HUES64 (cell line): ENCODE data around the gene IFI16.

Experiments
- H3K27ac ChIP-seq: 2 replicates; pipeline ENCODE4 v1.7.0; 2013; ENCODE audit warnings: low read depth, low read length, inconsistent platforms
- H3K27me3 ChIP-seq: 2 replicates; pipeline ENCODE4 v1.6.1; 2013; ENCODE audit warnings: mild to moderate bottlenecking, low read length; ENCODE audit not compliant: insufficient read depth
- H3K36me3 ChIP-seq: 2 replicates; pipeline ENCODE4 v1.6.1; 2013; ENCODE audit warnings: mild to moderate bottlenecking, low read length; ENCODE audit not compliant: insufficient read depth
- H3K4me1 ChIP-seq: 2 replicates; pipeline ENCODE4 v1.6.1; 2013; ENCODE audit warnings: mild to moderate bottlenecking, low read length, moderate library complexity; ENCODE audit not compliant: insufficient read depth
- H3K4me3 ChIP-seq: 2 replicates; pipeline ENCODE4 v1.5.1; 2013; ENCODE audit warnings: mild to moderate bottlenecking, low read length, moderate library complexity
- H3K9ac ChIP-seq: 2 replicates; pipeline ENCODE4 v1.6.1; 2013; ENCODE audit warnings: mild to moderate bottlenecking, low read depth, low read length
- H3K9me3 ChIP-seq: 2 replicates; pipeline ENCODE4 v1.6.1; 2013; ENCODE audit warnings: low read depth, low read length; ENCODE audit not compliant: insufficient read depth
- WGBS: fragments of 150-250, 120-280 bp; methylation state at CpG from one replicate; pipeline ENCODE4 v1.1.7; 2013; ENCODE audit warnings: missing lambda C conversion rate; 5-methylcytosine and 5-hydroxymethylcytosine counted together

IFI16 gene

DNA sequence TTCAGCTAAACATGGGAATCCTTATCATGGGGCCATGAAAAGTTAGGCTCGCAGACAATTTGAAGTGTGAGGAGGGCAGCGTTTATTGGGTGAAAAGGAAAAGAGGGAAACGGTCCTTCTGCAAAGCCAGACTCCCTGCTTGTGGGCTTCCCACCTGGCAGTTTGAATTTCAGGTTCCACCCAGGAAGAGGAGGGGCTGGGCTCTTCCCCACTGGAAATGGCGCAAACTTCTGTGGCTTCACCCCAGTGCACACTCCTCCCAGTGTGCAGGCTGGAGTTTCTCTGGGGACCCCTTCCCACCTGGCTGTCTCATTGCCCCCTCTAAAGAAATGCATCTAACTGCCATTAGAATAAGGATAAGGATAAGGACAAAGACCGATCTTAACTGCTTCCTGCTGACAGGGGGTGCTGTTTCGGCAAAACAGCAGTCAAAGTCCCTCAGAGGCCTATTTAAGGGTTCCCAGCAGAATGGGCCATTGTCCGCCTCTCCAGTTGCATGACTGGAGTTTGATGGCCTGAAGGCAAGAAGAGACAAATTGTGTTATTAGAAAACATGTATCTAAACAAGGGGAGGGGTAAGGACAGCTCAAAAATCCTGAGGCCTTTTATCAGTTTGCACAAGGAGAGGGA lies 46.5 kb downstream of the IFI16 start:
- Histone ChIP-seq H3K27me3 (no peaks in the 10 kb centered on the region), H3K4me3 (no peak overlapping the region), H3K27ac (no peak overlapping the region), H3K36me3 (no peaks in the 10 kb centered on the region; the same call in 1 of the 2 replicates), H3K9me3 (no peaks in the 10 kb centered on the region), H3K4me1 (peaks cover 4% of the 10 kb centered on the region; the same call in 1 of the 2 replicates), H3K9ac (no peak overlapping the region)
- WGBS, result 90% methylated on average over 7 of the region's 7 CpGs

DNA sequence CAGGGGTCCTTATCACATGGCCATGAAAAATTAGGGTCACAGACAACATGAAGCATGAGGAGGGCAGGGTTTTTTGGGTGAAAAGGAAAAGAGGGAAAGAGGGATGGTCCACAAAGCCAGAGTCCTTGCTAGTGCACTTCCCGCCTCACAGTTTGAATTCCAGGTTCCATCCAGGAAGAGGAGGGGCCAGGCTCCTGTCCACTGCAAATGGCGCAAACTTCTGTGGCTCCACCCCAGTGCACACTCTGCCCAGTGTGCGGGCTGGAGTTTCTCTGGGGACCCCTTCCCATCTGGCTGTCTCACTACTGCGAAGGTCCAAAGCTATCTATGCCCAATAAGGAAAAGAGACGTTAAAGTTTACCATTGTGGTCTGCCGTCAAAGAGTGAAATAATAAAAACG lies 49.0 kb downstream of the IFI16 start:
- H3K9ac ChIP-seq, result no peak overlapping the region
- no peaks in the 10 kb centered on the region for H3K36me3 ChIP-seq
- 93% methylated on average over 7 of the region's 7 CpGs for WGBS
- H3K4me1 ChIP-seq, result peaks cover 4% of the 10 kb centered on the region; the same call in 1 of the 2 replicates
- H3K4me3 ChIP-seq, result no peak overlapping the region
- no peaks in the 10 kb centered on the region for H3K9me3 ChIP-seq
- no peaks in the 10 kb centered on the region for H3K27me3 ChIP-seq
- H3K27ac ChIP-seq, result no peak overlapping the region

DNA sequence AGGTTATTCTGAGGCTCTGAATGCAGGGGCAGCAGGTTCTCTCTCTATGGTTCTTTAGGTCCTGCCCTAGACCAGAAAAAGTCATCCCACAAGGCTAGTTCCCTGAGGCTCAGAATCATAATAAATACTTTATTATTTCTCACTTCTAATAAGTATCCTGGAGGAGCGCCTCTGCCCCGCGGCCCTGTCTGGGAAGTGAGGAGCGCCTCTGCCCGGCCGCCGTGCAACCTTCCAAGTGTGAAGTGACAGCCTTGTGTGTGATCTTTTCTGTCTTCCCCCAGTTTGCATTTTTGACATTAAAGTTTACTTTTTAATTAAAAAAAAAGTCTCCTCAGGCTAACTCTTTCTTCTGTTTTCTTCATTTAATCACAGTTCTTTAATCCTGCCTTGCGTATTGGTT lies 55.4 kb downstream of the IFI16 start:
- Histone ChIP-seq H3K27me3 (no peaks in the 10 kb centered on the region), H3K27ac (no peak overlapping the region), H3K9ac (no peak overlapping the region), H3K4me1 (peaks cover 6% of the 10 kb centered on the region; the same call in 1 of the 2 replicates), H3K9me3 (no peaks in the 10 kb centered on the region), H3K36me3 (no peaks in the 10 kb centered on the region), H3K4me3 (no peak overlapping the region)
- WGBS, result 97% methylated on average over 8 of the region's 8 CpGs

DNA sequence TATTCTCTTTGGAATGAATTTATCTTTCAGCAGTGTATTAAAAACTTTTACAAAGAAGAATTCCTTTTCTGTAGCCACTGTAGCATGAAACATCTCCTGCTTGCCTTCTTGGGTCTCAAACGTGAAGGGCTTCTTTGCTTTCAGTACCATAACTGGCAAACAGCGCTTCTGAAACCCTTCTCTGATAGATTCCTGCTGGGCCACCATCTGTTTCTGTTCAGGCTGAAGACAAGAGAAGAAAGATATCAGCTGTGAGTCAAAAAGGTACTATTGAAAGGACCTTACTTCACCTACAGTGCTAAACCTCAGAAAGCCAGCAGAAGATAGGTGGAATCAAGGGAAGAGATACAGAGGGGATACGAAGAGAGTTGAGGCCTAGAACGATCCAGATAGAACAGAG lies 56.4 kb downstream of the IFI16 start:
- Histone ChIP-seq H3K27ac (no peak overlapping the region), H3K4me3 (no peak overlapping the region)

DNA sequence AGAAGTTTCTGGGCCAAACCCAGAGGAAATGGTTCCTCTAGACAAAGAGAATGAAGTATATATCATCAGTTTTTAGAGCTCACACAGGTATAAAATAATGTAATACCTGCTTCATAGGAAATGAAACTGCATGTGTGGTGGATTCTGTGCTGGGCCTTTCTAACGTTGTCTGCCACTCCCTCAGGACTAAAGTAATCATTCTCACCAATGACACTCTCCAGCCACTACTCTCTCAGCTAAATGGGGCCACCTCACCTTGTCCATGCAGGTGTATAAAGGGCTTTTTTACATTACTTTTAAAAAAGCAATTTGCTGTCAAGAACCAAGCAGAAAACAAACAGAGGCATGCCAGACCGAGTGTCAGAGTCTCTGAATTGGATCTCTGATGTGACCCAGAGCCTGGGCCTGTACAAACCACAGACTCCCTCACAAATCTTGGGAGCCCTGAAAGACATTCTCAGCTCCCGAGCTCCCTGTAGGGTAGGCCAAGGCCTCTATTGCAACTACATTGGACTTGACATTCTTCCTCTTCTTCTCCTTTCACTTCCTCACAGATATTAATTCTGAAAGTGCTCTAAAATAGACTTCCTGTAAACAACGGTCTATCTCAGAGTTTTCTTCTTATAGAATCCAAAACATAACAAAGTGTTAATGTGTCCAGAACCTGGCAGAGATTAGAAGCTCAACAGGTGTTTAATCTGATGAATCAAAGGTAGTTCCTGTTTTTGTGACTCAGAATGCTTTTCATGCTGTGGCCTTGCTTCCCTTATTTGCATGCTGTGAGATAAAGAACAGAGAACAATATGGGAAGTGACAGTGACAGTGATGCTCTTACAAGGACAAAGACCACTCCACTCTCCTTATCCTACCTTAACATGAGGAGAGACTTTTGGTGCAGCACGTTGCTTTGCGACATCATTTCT lies 58.3 kb downstream of the IFI16 start:
- Histone ChIP-seq H3K27ac (no peak overlapping the region), H3K27me3 (no peaks in the 10 kb centered on the region), H3K4me3 (no peak overlapping the region), H3K9ac (no peak overlapping the region), H3K9me3 (no peaks in the 10 kb centered on the region), H3K36me3 (no peaks in the 10 kb centered on the region), H3K4me1 (peaks cover 6% of the 10 kb centered on the region; the same call in 1 of the 2 replicates)
- WGBS, result 72% methylated on average over 6 of the region's 6 CpGs

More for the DNA sequence above, 56.4 kb downstream of the IFI16 start:
- H3K4me1 ChIP-seq, result peaks cover 6% of the 10 kb centered on the region; the same call in 1 of the 2 replicates
- H3K27me3 ChIP-seq, result no peaks in the 10 kb centered on the region
- 93% methylated on average over 4 of the region's 4 CpGs for WGBS
- no peaks in the 10 kb centered on the region for H3K36me3 ChIP-seq
- no peaks in the 10 kb centered on the region for H3K9me3 ChIP-seq
- no peak overlapping the region for H3K9ac ChIP-seq

DNA sequence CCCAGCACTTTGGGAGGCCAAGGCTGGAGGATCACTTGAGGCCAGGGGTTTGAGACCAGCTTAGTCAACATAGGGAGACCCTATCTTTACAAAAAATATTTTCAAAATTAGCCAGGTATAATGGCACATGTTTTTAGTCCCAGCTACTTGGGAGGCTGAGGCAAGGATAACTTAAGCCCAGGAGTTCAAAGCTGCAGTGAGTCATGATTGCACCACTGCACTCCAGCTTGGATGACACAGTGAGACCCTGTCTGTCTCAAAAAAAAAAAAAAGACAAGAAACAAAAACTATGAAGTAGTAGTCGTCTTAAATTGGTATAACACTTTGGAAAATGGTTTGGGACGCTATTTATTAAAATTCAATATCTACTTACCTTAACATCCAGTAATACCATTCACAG lies 59.2 kb downstream of the IFI16 start:
- Histone ChIP-seq H3K4me3 (no peak overlapping the region), H3K36me3 (no peaks in the 10 kb centered on the region), H3K27me3 (no peaks in the 10 kb centered on the region), H3K9ac (no peak overlapping the region), H3K4me1 (peaks cover 6% of the 10 kb centered on the region; the same call in 1 of the 2 replicates), H3K9me3 (no peaks in the 10 kb centered on the region), H3K27ac (no peak overlapping the region)
- WGBS, result no CpG with 5 or more reads among the region's 2 CpGs

DNA sequence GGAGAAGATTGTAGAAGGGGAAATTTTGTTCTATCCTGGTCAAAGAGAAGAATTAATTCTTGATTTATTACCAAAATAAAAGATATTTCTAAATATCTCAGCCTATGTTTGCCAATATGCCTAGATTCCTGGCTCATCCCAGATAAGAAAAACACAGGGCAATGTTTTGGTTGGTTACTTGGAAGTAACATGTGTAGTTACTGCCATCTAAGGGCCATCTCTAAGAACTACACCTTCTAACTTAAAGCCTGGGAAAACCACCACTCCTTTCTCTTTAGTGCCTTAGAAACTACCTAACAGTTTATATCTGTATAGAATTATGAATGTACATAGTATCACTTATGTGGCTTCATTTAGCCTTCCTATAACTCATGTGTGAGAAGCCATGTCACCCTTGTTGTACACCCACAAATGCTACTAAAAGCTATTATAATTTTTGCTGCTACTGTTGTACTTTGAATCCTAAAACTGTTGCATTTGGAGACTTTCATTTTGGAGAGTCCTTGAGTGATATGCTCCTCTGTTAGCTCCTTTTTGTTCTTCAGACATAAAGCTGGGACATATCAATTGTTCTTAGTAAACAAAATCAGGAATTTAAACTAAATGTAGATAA lies 62.4 kb downstream of the IFI16 start:
- no peaks in the 10 kb centered on the region for H3K27me3 ChIP-seq
- H3K4me3 ChIP-seq, result no peak overlapping the region
- peaks cover 6% of the 10 kb centered on the region; the same call in 1 of the 2 replicates for H3K4me1 ChIP-seq
- no peak overlapping the region for H3K9ac ChIP-seq
- H3K27ac ChIP-seq, result no peak overlapping the region
- H3K9me3 ChIP-seq, result no peaks in the 10 kb centered on the region
- no peaks in the 10 kb centered on the region for H3K36me3 ChIP-seq

- no peaks in the 10 kb centered on the region for H3K4me1 ChIP-seq
- no peaks in the 10 kb centered on the region for H3K36me3 ChIP-seq
- WGBS, result 77% methylated on average over 6 of the region's 6 CpGs
- H3K9ac ChIP-seq, result no peak within 1 kb of the TSS
- no peaks in the 10 kb centered on the region for H3K9me3 ChIP-seq
- H3K4me3 ChIP-seq, result no peak within 1 kb of the TSS
- no peak within 1 kb of the TSS for H3K27ac ChIP-seq
- no peaks in the 10 kb centered on the region for H3K27me3 ChIP-seq
Measured at GRCh38 chr1:159076438-159077119, 66.9 kb downstream of the IFI16 start, which contains the start of gene AIM2. AIM2 (minus strand) TSS chr1:159076766; CDS start chr1:159073499, 3,267 bp downstream.

GRCh38 chr1:159077120-159077961 lies 67.6 kb downstream of the IFI16 start:
- Histone ChIP-seq H3K9me3 (no peaks in the 10 kb centered on the region), H3K4me3 (no peak overlapping the region), H3K4me1 (no peaks in the 10 kb centered on the region), H3K9ac (no peak overlapping the region), H3K27ac (no peak overlapping the region), H3K36me3 (no peaks in the 10 kb centered on the region), H3K27me3 (no peaks in the 10 kb centered on the region)
- 96% methylated on average over 12 of the region's 12 CpGs for WGBS

DNA sequence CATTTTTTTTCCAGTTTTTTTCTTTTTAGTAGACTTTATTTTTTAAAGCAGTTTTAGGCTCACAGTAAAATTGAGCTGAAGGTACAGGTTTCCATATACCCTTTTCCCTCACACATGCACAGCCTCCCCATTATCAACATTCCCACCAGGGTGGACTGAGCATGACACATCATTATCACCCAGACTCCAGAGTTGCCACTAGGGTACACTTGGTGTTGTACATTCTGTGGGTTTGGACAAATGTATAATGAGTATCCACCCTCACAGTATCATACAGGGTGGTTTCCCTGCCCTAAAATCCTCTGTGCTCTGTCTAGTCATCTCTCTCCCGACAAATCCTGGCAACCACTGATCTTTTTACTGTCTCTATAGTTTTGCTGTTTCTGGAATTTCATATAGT lies 69.8 kb downstream of the IFI16 start:
- 100% methylated on average over 1 of the region's 1 CpG for WGBS
- Histone ChIP-seq H3K27ac (no peak overlapping the region), H3K36me3 (no peaks in the 10 kb centered on the region), H3K27me3 (no peaks in the 10 kb centered on the region), H3K4me3 (no peak overlapping the region), H3K4me1 (no peaks in the 10 kb centered on the region), H3K9ac (no peak overlapping the region), H3K9me3 (no peaks in the 10 kb centered on the region)
